Endothelial cell of umbilical vein (primary cell): Measurements from ENCODE around the gene CCBE1. TPM values are rescaled to one million over a fixed set of nuclear protein-coding genes. Genes with fewer than 3 reads are reported as not detected.

Experiments used
- BruUV-seq: library from RNA; stranded (reverse); fragments of 400-500 nt; replicated peaks from 2 replicates; lab custom pipeline; 2021; lab: Mats Ljungman, UMichigan
- CTCF ChIA-PET: fragments of 300-600, 350-600 bp; sonication (Branson Sonifier 250); formaldehyde crosslinking; loops from one replicate; lab custom pipeline; 2021; ENCODE audit warnings: antibody characterized with exemption, inconsistent platforms; lab: Charles Lee
- POLR2A ChIA-PET: fragments of 300-600, 350-600 bp; sonication (Branson Sonifier 250); formaldehyde crosslinking; loops from one replicate; lab custom pipeline; 2021; ENCODE audit warnings: antibody characterized with exemption, inconsistent platforms; lab: Charles Lee
- DNase-seq: peaks from one replicate; pipeline ENCODE4 v3.0.0-alpha.2; 2011; ENCODE audit warnings: low read depth, low spot score
- FAIRE-seq: peaks from 2 replicates; lab custom pipeline; 2011; peaks lifted over from hg19 to GRCh38; lab: Jason Lieb, UNC
- H2AFZ ChIP-seq: 2 replicates; pipeline ENCODE4 v1.6.0; 2012; ENCODE audit warnings: low read depth, low read length, control low read depth, inconsistent platforms
- H3K27ac ChIP-seq: 2 replicates; pipeline ENCODE4 v1.5.1; 2011; ENCODE audit warnings: low read depth, mild to moderate bottlenecking, control low read depth, low read length, moderate library complexity; ENCODE audit not compliant: insufficient read depth
- H3K27me3 ChIP-seq, 2 experiments: 2 replicates each; pipeline versions ENCODE4 v1.6.0 to v1.6.1; 2011; ENCODE audit warnings: low read length in 2 of 2, mixed read lengths in 1 of 2; ENCODE audit not compliant: control insufficient read depth in 2 of 2, insufficient read depth in 2 of 2
- H3K36me3 ChIP-seq, 2 experiments: 2 replicates in 1 of 2; 3 replicates in 1 of 2; pipeline ENCODE4 v1.5.1; 2011; ENCODE audit warnings: low read length in 2 of 2, mild to moderate bottlenecking in 1 of 2, moderate library complexity in 1 of 2; ENCODE audit not compliant: control insufficient read depth in 2 of 2, insufficient read depth in 2 of 2; ENCODE audit errors: extremely low read depth in 1 of 2
- H3K4me1 ChIP-seq: 3 replicates; pipeline ENCODE4 v1.5.1; 2011; ENCODE audit warnings: mild to moderate bottlenecking, low read length; ENCODE audit not compliant: control insufficient read depth, insufficient read depth; ENCODE audit errors: extremely low read depth
- H3K4me2 ChIP-seq: 2 replicates; pipeline ENCODE4 v1.6.1; 2011; ENCODE audit warnings: low read length, control low read depth, mixed read lengths; ENCODE audit not compliant: insufficient read depth
- H3K4me3 ChIP-seq, 3 experiments: fragments of 200-600 bp in 1 of 3; sonication (generic), shearing (Covaris generic) in 1 of 3; replicated peaks in 1 of 3; 2 replicates each; pipeline ENCODE4 v1.5.1; 2011 to 2016; ENCODE audit warnings: control low read depth in 3 of 3, low read length in 3 of 3, mild to moderate bottlenecking in 2 of 3, inconsistent platforms in 1 of 3, low read depth in 1 of 3, moderate library complexity in 1 of 3; ENCODE audit not compliant: insufficient read depth in 1 of 3
- H3K79me2 ChIP-seq: 2 replicates; pipeline ENCODE4 v1.6.0; 2012; ENCODE audit warnings: low read length, inconsistent platforms; ENCODE audit not compliant: control insufficient read depth, insufficient read depth
- H3K9ac ChIP-seq: replicated peaks from 2 replicates; pipeline ENCODE3; 2011; ENCODE audit warnings: low read length, control low read depth; ENCODE audit not compliant: insufficient read depth; ENCODE audit errors: extremely low read depth
- H3K9me1 ChIP-seq: replicated peaks from 3 replicates; pipeline ENCODE4 v1.6.0; 2011; ENCODE audit warnings: mild to moderate bottlenecking, low read length; ENCODE audit not compliant: control insufficient read depth, insufficient read depth; ENCODE audit errors: extremely low read depth
- H3K9me3 ChIP-seq: replicated peaks from 2 replicates; pipeline ENCODE4 v1.5.1; 2012; ENCODE audit warnings: low read length, inconsistent platforms; ENCODE audit not compliant: control insufficient read depth, insufficient read depth
- H4K20me1 ChIP-seq: replicated peaks from 2 replicates; pipeline ENCODE3; 2011; ENCODE audit warnings: mild to moderate bottlenecking, low read length; ENCODE audit not compliant: control insufficient read depth, insufficient read depth; ENCODE audit errors: extremely low read depth
- CTCF ChIP-seq, 2 donors: IDR thresholded peaks; 1 replicate in 1 of 2; 2 replicates in 1 of 2; pipeline ENCODE4 v1.5.1; 2011; ENCODE audit warnings: low read length in 2 of 2, mild to moderate bottlenecking in 2 of 2, moderate library complexity in 2 of 2, control low read depth in 1 of 2, inconsistent platforms in 1 of 2, low read depth in 1 of 2; ENCODE audit not compliant: insufficient read depth in 1 of 2; ENCODE audit errors: extremely low read depth in 1 of 2
- EZH2 ChIP-seq: IDR thresholded peaks from 2 replicates; pipeline ENCODE4 v1.6.1; 2012; ENCODE audit warnings: borderline replicate concordance, low read depth, mild to moderate bottlenecking, moderate library complexity, low read length, inconsistent platforms; ENCODE audit not compliant: severe bottlenecking
- FOS ChIP-seq: IDR thresholded peaks from 2 replicates; pipeline ENCODE4 v1.6.1; 2011; ENCODE audit warnings: mild to moderate bottlenecking, low read length, moderate library complexity, borderline replicate concordance; ENCODE audit not compliant: insufficient read depth
- GATA2 ChIP-seq: IDR thresholded peaks from 2 replicates; pipeline ENCODE4 v1.7.0; 2011; ENCODE audit warnings: low read depth, mild to moderate bottlenecking, moderate library complexity, mixed read lengths, low read length; ENCODE audit not compliant: insufficient read length, insufficient read depth
- JUN ChIP-seq: IDR thresholded peaks from 2 replicates; pipeline ENCODE4 v1.6.1; 2011; ENCODE audit warnings: borderline replicate concordance, low read depth; ENCODE audit not compliant: insufficient read length, insufficient read depth
- MAX ChIP-seq: IDR thresholded peaks from 2 replicates; pipeline ENCODE4 v1.6.1; 2011; ENCODE audit not compliant: insufficient read depth, insufficient read length
- MYC ChIP-seq: IDR thresholded peaks from one replicate; pipeline ENCODE4 v1.6.1; 2011; ENCODE audit warnings: mild to moderate bottlenecking, low read depth, low read length
- POLR2A ChIP-seq: IDR thresholded peaks from 2 replicates; pipeline ENCODE4 v1.6.1; 2012; ENCODE audit warnings: low read depth, mild to moderate bottlenecking, control low read depth, low read length
- POLR2AphosphoS5 ChIP-seq: IDR thresholded peaks from 2 replicates; pipeline ENCODE4 v1.6.1; 2012; ENCODE audit warnings: low read depth, mild to moderate bottlenecking, control low read depth, low read length, moderate library complexity; ENCODE audit not compliant: insufficient read depth
- dilution Hi-C: fragments of 300-500 bp; cut with MboI; formaldehyde crosslinking; loops from one replicate; pipeline ENCODE4 v1.15.0; 2019; ENCODE audit warnings: low sequenced_read_pairs; ENCODE audit not compliant: extremely low pct_ligation_motif_present
- intact Hi-C: fragments of 100-400 bp; cut with micrococcal nuclease; formaldehyde crosslinking; loops from one replicate; pipeline ENCODE4 v1.10.0; 2022
- polyA plus RNA-seq, 4 experiments: library from polyadenylated mRNA; depleted of rRNA in 3 of 4; stranded (reverse) in 3 of 4; unstranded in 1 of 4; fragments of >200 nt; gene quantifications; 2 replicates each; pipeline versions ENCODE4 v1.2.1 to v1.2.3, GENCODE V29; 2011 to 2012; ENCODE audit warnings: missing spikeins in 1 of 4
- total RNA-seq: library from RNA; stranded (reverse); gene quantifications from 2 replicates; pipeline ENCODE4 v1.2.3, GENCODE V29; 2021

CCBE1 gene
- total and polyA plus RNA-seq, 2 donors (not counting 3 experiments of a cell fraction or from before 2014, with no cell fraction given), result 0.04 TPM; not detected in 1

- CTCF ChIA-PET, result no interaction called here
Observed at GRCh38 chr18:59451963-59452362, 245.3 kb downstream of the CCBE1 start.

More at GRCh38 chr18:59451963-59452362, 245.3 kb downstream of the CCBE1 start:
- Histone ChIP-seq H3K9ac (no peak overlapping the region), H3K9me3 (no peaks in the 10 kb centered on the region), H3K27ac (no peak overlapping the region), H3K4me2 (no peak overlapping the region), H3K79me2 (no peaks in the 10 kb centered on the region), H3K36me3 (no peaks in the 10 kb centered on the region), H4K20me1 (no peaks in the 10 kb centered on the region), H3K9me1 (no peaks in the 10 kb centered on the region), H2AFZ (no peak overlapping the region), H3K27me3 (no peaks in the 10 kb centered on the region), H3K4me3 (no peak overlapping the region), H3K4me1 (no peaks in the 10 kb centered on the region)
- FAIRE-seq (no peak), DNase-seq (no peak)
- dilution Hi-C loops, result no loop called here
- TF ChIP-seq POLR2A, result no peak
- no peak for TF ChIP-seq POLR2AphosphoS5
- no peak for TF ChIP-seq MAX
- no peak for TF ChIP-seq FOS
- TF ChIP-seq CTCF (IDR thresholded peaks at IDR 0.05; ENCODE audit: extremely low read depth in 1 of 2, insufficient read depth in 1 of 2, low read depth in 1 of 2, low read length in 2 of 2), result no peak
- no peak for TF ChIP-seq JUN
- no peak for TF ChIP-seq GATA2
- no peak for TF ChIP-seq MYC
- no peak for TF ChIP-seq EZH2
- no TSS peak for BruUV-seq
- intact Hi-C loops, result no loop called here
- POLR2A ChIA-PET, result no interaction called here
